Naive thymus-derived CD4-positive, alpha-beta T cell (primary cell): ENCODE results near the gene IRX4. TPM values are rescaled to one million over a fixed set of nuclear protein-coding genes. Genes with fewer than 3 reads are reported as not detected.

Experiments used
- ATAC-seq: fragments of 150-1000 bp; cut with Tn5 transposase; 2 replicates; pipeline ENCODE4 v1.10.0; 2021; ENCODE audit warnings: mild to moderate bottlenecking, moderate library complexity
- CTCF ChIA-PET: fragments of 350-600 bp; sonication (Branson Sonifier 250); formaldehyde crosslinking; loops from one replicate; lab custom pipeline; 2021; ENCODE audit warnings: antibody characterized with exemption; lab: Charles Lee
- POLR2A ChIA-PET: fragments of 350-600 bp; sonication (Branson Sonifier 250); formaldehyde crosslinking; loops from one replicate; lab custom pipeline; 2021; ENCODE audit warnings: antibody characterized with exemption, inconsistent platforms; lab: Charles Lee
- DNase-seq, 9 donors: peaks; one replicate each; pipeline versions ENCODE4 v3.0.0 to v3.0.0-alpha.2; 2020 to 2022; ENCODE audit warnings: mixed read lengths in 1 of 9
- H3K27ac ChIP-seq: one replicate; pipeline ENCODE4 v1.7.0; 2013; ENCODE audit warnings: mild to moderate bottlenecking, low read depth, low read length, moderate library complexity
- H3K27me3 ChIP-seq, 2 donors: one replicate each; pipeline ENCODE4 v1.7.0; 2013; ENCODE audit warnings: low read length in 2 of 2, mild to moderate bottlenecking in 2 of 2, moderate library complexity in 2 of 2; ENCODE audit not compliant: control insufficient read depth in 2 of 2, insufficient read depth in 2 of 2
- H3K36me3 ChIP-seq, 3 experiments: 1 replicate in 2 of 3; 2 replicates in 1 of 3; pipeline ENCODE4 v1.7.0; 2013; ENCODE audit warnings: low read length in 3 of 3, mild to moderate bottlenecking in 3 of 3, moderate library complexity in 1 of 3; ENCODE audit not compliant: insufficient read depth in 3 of 3, control insufficient read depth in 2 of 3
- H3K4me1 ChIP-seq, 2 donors: one replicate each; pipeline ENCODE4 v1.7.0; 2013; ENCODE audit warnings: low read length in 2 of 2, mild to moderate bottlenecking in 2 of 2, moderate library complexity in 1 of 2; ENCODE audit not compliant: control insufficient read depth in 2 of 2, insufficient read depth in 2 of 2
- H3K4me3 ChIP-seq: 2 replicates; pipeline ENCODE4 v1.7.0; 2013; ENCODE audit warnings: mild to moderate bottlenecking, low read length
- H3K9me3 ChIP-seq, 3 experiments: 1 replicate in 2 of 3; 2 replicates in 1 of 3; pipeline ENCODE4 v1.7.0; 2013; ENCODE audit warnings: low read length in 3 of 3; ENCODE audit not compliant: control insufficient read depth in 2 of 3
- H3K27ac Mint-ChIP-seq, 9 donors: one replicate each; pipeline ENCODE4 v1.8.0; 2020 to 2022; ENCODE audit warnings: mixed read lengths in 9 of 9, mild to moderate bottlenecking in 8 of 9, moderate library complexity in 5 of 9, inconsistent platforms in 2 of 9
- H3K27me3 Mint-ChIP-seq, 5 donors: one replicate each; pipeline ENCODE4 v1.8.0; 2021 to 2022; ENCODE audit warnings: mixed read lengths in 5 of 5, mild to moderate bottlenecking in 1 of 5
- H3K36me3 Mint-ChIP-seq, 5 donors: one replicate each; pipeline ENCODE4 v1.8.0; 2020 to 2022; ENCODE audit warnings: mixed read lengths in 5 of 5, mild to moderate bottlenecking in 3 of 5, inconsistent platforms in 1 of 5
- H3K4me1 Mint-ChIP-seq, 7 donors: one replicate each; pipeline ENCODE4 v1.8.0; 2020 to 2022; ENCODE audit warnings: mixed read lengths in 7 of 7, mild to moderate bottlenecking in 3 of 7, inconsistent platforms in 1 of 7
- H3K4me3 Mint-ChIP-seq, 10 donors: one replicate each; pipeline ENCODE4 v1.8.0; 2020 to 2022; ENCODE audit warnings: mild to moderate bottlenecking in 10 of 10, mixed read lengths in 10 of 10, moderate library complexity in 6 of 10, inconsistent platforms in 2 of 10
- H3K9me3 Mint-ChIP-seq, 11 donors: one replicate each; pipeline ENCODE4 v1.8.0; 2020 to 2022; ENCODE audit warnings: mixed read lengths in 11 of 11, mild to moderate bottlenecking in 4 of 11, inconsistent platforms in 1 of 11, moderate library complexity in 1 of 11
- intact Hi-C, 2 donors: fragments of 100-400 bp; cut with micrococcal nuclease; formaldehyde crosslinking; loops; one replicate each; pipeline ENCODE4 v1.15.1; 2023
- polyA plus RNA-seq, 2 donors: library from polyadenylated mRNA; unstranded; fragments of 300-500 nt; fragmentation: Illumina TruSeq; gene quantifications; one replicate each; pipeline ENCODE4 v1.2.3, GENCODE V29; 2021
- total RNA-seq, 6 experiments: library from RNA in 5 of 6; stranded (reverse) in 5 of 6; gene quantifications; 1 replicate in 5 of 6; 2 replicates in 1 of 6; pipeline ENCODE4 v1.2.3 and lab custom pipeline; 2021 to 2026

IRX4 gene
- total and polyA plus RNA-seq, 7 experiments from 2014 or later: not detected

DNA sequence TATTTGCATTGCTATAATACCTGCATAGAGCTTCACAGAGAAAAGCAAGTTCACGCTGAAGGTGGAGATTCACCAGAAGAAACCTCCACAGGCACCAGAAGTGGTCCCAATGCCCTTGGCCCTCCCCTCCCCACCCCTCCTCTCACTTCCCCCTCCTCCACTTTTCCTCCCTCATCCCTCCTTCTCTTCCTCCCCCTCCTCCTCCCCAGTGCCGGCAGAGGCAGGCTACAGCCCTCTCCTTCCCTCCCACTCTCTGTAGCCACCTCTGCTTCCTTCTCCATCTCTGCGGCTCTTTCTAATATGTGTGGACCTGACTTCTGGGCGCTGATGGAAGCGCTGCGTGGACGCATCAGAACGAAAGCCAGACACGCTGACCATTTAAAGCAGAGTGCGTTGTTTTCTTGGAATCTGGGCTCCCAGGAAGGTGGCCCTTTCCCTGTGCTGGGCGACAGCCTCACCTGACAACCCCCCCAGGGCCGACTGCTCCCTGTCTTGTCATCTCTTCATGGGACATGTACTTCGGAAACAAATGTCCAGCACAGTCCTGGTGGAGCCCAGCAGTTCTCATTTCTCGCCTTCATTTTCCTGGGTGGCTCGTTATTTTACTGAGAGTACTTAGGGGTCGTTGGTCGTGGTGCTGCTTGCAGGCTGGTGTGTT, 52.0 kb downstream of the IRX4 start:
- no peaks in the 10 kb centered on the region for H3K4me1 ChIP-seq
- DNase-seq: no peak
- H3K9me3 ChIP-seq: no peaks in the 10 kb centered on the region
- intact Hi-C loops: no loop called here
- ChIA-PET CTCF (no interaction called here), POLR2A (no interaction called here)
- Mint-ChIP-seq H3K4me1 (peaks cover 0 to 4% (median 0%) of the 10 kb centered on the region in 7 donors), H3K9me3 (no peaks in the 10 kb centered on the region), H3K27me3 (peaks cover 0 to 22% (median 2%) of the 10 kb centered on the region in 5 donors), H3K27ac (no peak overlapping the region), H3K4me3 (no peak overlapping the region), H3K36me3 (peaks cover 0 to 9% (median 0%) of the 10 kb centered on the region in 5 donors)
- no peak overlapping the region for H3K27ac ChIP-seq
- no peaks in the 10 kb centered on the region for H3K36me3 ChIP-seq
- H3K4me3 ChIP-seq: no peak overlapping the region
- H3K27me3 ChIP-seq: no peaks in the 10 kb centered on the region
- ATAC-seq: no peak

DNA sequence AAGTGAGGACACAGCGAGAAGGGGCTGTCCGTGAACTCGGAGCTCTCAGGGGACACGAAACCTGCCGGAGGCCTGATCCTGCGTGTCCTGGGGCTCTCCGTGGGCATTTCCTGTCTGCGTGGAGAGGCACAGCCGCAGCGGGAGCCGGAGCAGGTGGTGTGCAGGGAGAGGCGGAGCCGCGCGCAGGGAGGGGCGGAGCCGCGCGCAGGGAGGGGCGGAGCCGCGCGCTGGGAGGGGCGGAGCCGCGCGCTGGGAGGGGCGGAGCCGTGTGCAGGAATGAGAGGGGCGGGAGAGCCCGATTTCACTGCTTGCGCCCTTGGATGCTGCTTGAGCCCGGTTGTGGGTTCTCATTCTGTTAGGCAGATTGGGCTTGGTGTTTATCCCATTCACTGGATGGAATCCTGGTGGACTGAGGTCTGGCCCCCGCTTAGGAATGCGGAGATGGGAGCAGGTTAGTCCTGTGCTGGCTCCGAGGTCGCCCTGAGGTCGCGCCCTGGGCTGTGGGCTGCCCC, 54.8 kb downstream of the IRX4 start:
- Mint-ChIP-seq H3K9me3 (no peaks in the 10 kb centered on the region), H3K36me3 (peaks cover 0 to 16% (median 0%) of the 10 kb centered on the region in 5 donors), H3K27ac (no peak overlapping the region), H3K4me1 (peaks cover 0 to 4% (median 0%) of the 10 kb centered on the region in 7 donors), H3K27me3 (peaks cover 0 to 5% (median 0%) of the 10 kb centered on the region in 5 donors), H3K4me3 (peak overlapping the region in 4 of 10 donors; percentile 15 to 71 (median 43))
- Histone ChIP-seq H3K4me1 (no peaks in the 10 kb centered on the region), H3K27ac (no peak overlapping the region), H3K4me3 (no peak overlapping the region), H3K27me3 (no peaks in the 10 kb centered on the region), H3K9me3 (no peaks in the 10 kb centered on the region), H3K36me3 (peaks cover 0 to 8% (median 0%) of the 10 kb centered on the region in 3 experiments)
- intact Hi-C loops: no loop called here
- ATAC-seq: peak; percentile 80
- ChIA-PET POLR2A (interaction anchor here (1.3 kb wide), 1 partner anchor 28 kb away, joined by 4 read pairs; the partner anchor contains the start of gene MRPL36), CTCF (no interaction called here)
- DNase-seq: peak in 7 of 9 donors; percentile 3 to 47 (median 19)

Other genes starting within 250 kb of the IRX4 start
- 10 to 100 TPM; 14.1 to 52.6 (median 26.8) TPM for gene MRPL36, start 83.1 kb downstream of the IRX4 start, total RNA-seq
- 10 to 100 TPM; 69.4 to 77.5 TPM for gene MRPL36, start 83.1 kb downstream of the IRX4 start, polyA plus RNA-seq
- 10 to 100 TPM; 14.2 to 28.8 (median 15.4) TPM for gene NDUFS6, start 81.5 kb downstream of the IRX4 start, total RNA-seq
- gene NDUFS6, start 81.5 kb downstream of the IRX4 start, polyA plus RNA-seq: 10 to 100 TPM; 55.3 to 61.7 TPM